ENCODE data around the gene PARP16. TPM values are rescaled to one million over a fixed set of nuclear protein-coding genes. Genes with fewer than 3 reads are reported as not detected.

PARP16 gene
- polyA plus RNA-seq, 1 experiment, result 5.2 TPM

DNA sequence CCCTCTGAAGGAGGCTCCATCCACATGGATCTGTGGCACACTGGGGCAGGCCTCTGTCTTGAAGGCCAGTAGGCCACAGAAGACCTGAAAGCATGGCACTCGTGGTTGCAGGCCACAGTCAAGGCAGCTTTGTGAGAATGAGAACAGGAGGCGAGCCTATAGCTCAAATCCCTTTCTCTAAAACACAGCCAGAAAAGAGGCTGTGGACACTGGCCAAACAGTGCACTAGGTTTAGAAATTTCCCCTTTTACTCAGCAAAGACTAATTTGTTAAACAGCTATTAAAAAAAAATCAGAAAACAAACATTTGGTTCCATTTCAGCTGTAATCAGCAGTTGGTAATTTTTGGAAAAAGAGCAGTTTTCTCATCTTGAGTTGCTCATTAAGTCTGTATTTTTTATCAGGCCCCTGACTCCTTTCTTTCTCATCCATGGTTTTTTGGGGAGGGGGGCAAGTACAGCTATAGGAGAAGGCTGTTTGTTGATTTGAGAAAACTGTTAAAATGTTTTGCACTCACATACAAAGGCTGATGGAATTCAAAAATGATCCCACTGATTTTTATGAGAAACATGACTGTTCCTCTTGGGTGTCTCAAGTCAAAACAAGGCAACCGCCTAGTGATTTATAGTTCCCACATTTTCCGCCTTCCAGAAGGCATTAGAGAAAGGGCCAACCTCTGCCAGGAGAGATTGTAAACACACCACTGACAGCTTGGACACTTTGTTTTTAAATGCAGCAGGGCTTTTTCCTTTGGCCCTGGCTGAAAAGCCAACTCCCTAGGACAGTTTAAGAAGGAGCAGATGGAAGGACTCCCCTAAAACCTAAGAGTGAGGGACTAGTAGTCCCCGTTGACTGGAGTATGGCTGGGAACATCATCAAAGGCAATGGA lies 28.1 kb downstream of the PARP16 start:
- Histone ChIP-seq H3K36me3 (ENCODE audit: control insufficient read depth, insufficient read depth, low read length) (peaks cover 8% of the 10 kb centered on the region), H3K4me3 (ENCODE audit: low read depth, low read length) (no peak overlapping the region), H3K27me3 (ENCODE audit: control insufficient read depth, insufficient read depth, low read length) (no peaks in the 10 kb centered on the region)
- ChIA-PET CTCF (interaction anchor here (0.6 to 6.2 kb wide), 4 partner anchors 13 to 480 kb away, joined by 3 to 41 read pairs (median 5); no protein-coding TSS in a partner anchor), POLR2A (no interaction called here)
- DNase-seq (ENCODE audit: low read depth), result peak; percentile 34
- TF ChIP-seq, protein P1, sequence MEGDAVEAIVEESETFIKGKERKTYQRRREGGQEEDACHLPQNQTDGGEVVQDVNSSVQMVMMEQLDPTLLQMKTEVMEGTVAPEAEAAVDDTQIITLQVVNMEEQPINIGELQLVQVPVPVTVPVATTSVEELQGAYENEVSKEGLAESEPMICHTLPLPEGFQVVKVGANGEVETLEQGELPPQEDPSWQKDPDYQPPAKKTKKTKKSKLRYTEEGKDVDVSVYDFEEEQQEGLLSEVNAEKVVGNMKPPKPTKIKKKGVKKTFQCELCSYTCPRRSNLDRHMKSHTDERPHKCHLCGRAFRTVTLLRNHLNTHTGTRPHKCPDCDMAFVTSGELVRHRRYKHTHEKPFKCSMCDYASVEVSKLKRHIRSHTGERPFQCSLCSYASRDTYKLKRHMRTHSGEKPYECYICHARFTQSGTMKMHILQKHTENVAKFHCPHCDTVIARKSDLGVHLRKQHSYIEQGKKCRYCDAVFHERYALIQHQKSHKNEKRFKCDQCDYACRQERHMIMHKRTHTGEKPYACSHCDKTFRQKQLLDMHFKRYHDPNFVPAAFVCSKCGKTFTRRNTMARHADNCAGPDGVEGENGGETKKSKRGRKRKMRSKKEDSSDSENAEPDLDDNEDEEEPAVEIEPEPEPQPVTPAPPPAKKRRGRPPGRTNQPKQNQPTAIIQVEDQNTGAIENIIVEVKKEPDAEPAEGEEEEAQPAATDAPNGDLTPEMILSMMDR (IDR thresholded peaks at IDR 0.05; ENCODE audit: insufficient read depth, low read depth, low read length), result no peak

DNA sequence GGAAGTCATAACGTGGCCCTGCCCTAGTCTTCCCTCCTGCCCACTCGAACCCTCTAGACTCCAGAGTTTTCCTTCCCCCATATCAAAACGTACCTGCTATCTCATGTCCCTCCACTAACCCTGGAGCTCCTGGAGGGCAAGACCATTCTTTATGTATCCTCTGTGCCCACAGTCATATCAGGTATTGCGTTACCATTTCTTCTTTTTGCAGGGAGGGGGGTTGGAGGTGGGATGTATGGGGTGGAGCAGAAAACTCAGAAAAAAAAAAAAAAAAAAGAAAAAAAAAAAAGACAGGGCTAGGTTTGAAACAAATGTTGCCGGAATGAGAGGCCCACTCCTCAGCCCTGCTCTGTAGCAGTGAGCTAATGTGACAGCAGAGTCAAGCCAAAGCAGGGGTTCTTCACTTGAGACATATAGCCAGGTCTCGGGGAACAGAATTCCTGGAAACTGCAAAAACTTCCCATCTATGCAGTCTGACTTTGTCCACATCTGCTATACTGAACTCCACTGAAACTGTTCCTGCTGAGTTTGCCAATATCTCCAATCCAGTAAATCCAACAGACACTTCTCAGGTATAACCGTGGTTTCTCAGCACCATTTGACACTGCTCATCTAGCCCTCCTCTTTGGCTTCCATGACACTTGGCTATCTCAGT lies 31.1 kb downstream of the PARP16 start:
- Histone ChIP-seq H3K27me3 (ENCODE audit: control insufficient read depth, insufficient read depth, low read length) (no peaks in the 10 kb centered on the region), H3K36me3 (ENCODE audit: control insufficient read depth, insufficient read depth, low read length) (peaks cover 5% of the 10 kb centered on the region), H3K4me3 (ENCODE audit: low read depth, low read length) (no peak overlapping the region)
- CTCF ChIA-PET, result interaction anchor here (1.0 kb wide), 1 partner anchor 10 kb away, joined by 4 read pairs; no protein-coding TSS in a partner anchor
- TF ChIP-seq, protein P1 (IDR thresholded peaks at IDR 0.05; ENCODE audit: insufficient read depth, low read depth, low read length), result no peak
- DNase-seq (ENCODE audit: low read depth), result no peak
- POLR2A ChIA-PET, result no interaction called here

DNA sequence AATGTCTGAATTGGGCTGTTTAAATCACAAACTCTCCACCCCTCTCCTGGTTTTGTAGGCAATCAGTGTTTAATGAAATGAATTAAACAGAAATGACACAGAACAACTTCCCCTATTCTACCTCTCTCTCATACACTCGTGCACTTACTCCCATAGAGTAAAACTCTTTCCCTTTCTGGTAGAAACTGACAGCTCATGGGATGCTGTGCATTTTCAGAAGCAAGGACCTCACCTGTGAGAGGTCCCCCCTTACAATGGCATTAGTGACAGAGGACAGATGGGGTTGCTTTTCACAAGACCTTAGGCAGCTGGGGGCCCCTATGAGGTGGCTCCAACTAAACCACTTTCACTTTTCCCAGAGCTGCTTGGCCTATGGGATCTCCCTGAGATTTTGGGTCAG lies 31.9 kb downstream of the PARP16 start:
- TF ChIP-seq, protein P1 (IDR thresholded peaks at IDR 0.05; ENCODE audit: insufficient read depth, low read depth, low read length), result no peak
- Histone ChIP-seq H3K4me3 (ENCODE audit: low read depth, low read length) (no peak overlapping the region), H3K36me3 (ENCODE audit: control insufficient read depth, insufficient read depth, low read length) (no peaks in the 10 kb centered on the region), H3K27me3 (ENCODE audit: control insufficient read depth, insufficient read depth, low read length) (no peaks in the 10 kb centered on the region)
- ChIA-PET POLR2A (no interaction called here), CTCF (interaction anchor here (0.8 kb wide), 1 partner anchor 16 kb away, joined by 5 read pairs; no protein-coding TSS in a partner anchor)
- DNase-seq (ENCODE audit: low read depth), result no peak

- ChIA-PET CTCF (interaction anchor here (0.8 kb wide), 1 partner anchor 17 kb away, joined by 5 read pairs; no protein-coding TSS in a partner anchor), POLR2A (no interaction called here)
- no peaks in the 10 kb centered on the region for H3K36me3 ChIP-seq (ENCODE audit: control insufficient read depth, insufficient read depth, low read length)
- no peak for DNase-seq (ENCODE audit: low read depth)
- no peak overlapping the region for H3K4me3 ChIP-seq (ENCODE audit: low read depth, low read length)
- TF ChIP-seq, protein P1 (IDR thresholded peaks at IDR 0.05; ENCODE audit: insufficient read depth, low read depth, low read length), result no peak
- H3K27me3 ChIP-seq (ENCODE audit: control insufficient read depth, insufficient read depth, low read length), result no peaks in the 10 kb centered on the region
Measured at GRCh38 chr15:65254356-65254755, 32.3 kb downstream of the PARP16 start.

- TF ChIP-seq, protein P1 (IDR thresholded peaks at IDR 0.05; ENCODE audit: insufficient read depth, low read depth, low read length), result no peak
- ChIA-PET POLR2A (no interaction called here), CTCF (interaction anchor here (0.6 to 1.3 kb wide), 3 partner anchors 13 to 48 kb away, joined by 3 to 9 read pairs (median 3); no protein-coding TSS in a partner anchor)
Measured at GRCh38 chr15:65249641-65250040, 37.0 kb downstream of the PARP16 start.

More at GRCh38 chr15:65249641-65250040, 37.0 kb downstream of the PARP16 start:
- no peaks in the 10 kb centered on the region for H3K27me3 ChIP-seq (ENCODE audit: control insufficient read depth, insufficient read depth, low read length)
- no peak overlapping the region for H3K4me3 ChIP-seq (ENCODE audit: low read depth, low read length)
- no peak for DNase-seq (ENCODE audit: low read depth)
- H3K36me3 ChIP-seq (ENCODE audit: control insufficient read depth, insufficient read depth, low read length), result no peaks in the 10 kb centered on the region; the same call in 1 of the 2 replicates
